Suprapubic skin (tissue), 4 donors: ENCODE data around the gene WDR77. TPM values are rescaled to one million over a fixed set of nuclear protein-coding genes. Genes with fewer than 3 reads are reported as not detected.

Experiments used
- DNase-seq, 2 donors: peaks; one replicate each; pipeline ENCODE4 v3.0.0-alpha.2; 2019; ENCODE audit warnings: low spot score in 2 of 2
- H3K27ac ChIP-seq: fragments of 200-600 bp; sonication (generic); one replicate; pipeline ENCODE4 v1.5.1; 2019
- H3K27me3 ChIP-seq: fragments of 200-600 bp; sonication (generic); one replicate; pipeline ENCODE4 v1.5.1; 2019
- H3K36me3 ChIP-seq: fragments of 200-600 bp; sonication (generic); one replicate; pipeline ENCODE4 v1.5.1; 2019
- H3K4me1 ChIP-seq: fragments of 200-600 bp; sonication (generic); one replicate; pipeline ENCODE4 v1.5.1; 2019
- H3K4me3 ChIP-seq: fragments of 200-600 bp; sonication (generic); one replicate; pipeline ENCODE4 v1.5.1; 2019; ENCODE audit warnings: mild to moderate bottlenecking
- H3K9me3 ChIP-seq: fragments of 200-600 bp; sonication (generic); one replicate; pipeline ENCODE4 v1.5.1; 2019
- CTCF ChIP-seq, 2 donors: fragments of 200-600 bp in 1 of 2; fragments of 450-650 bp in 1 of 2; sonication (generic) in 1 of 2; IDR thresholded peaks; one replicate each; pipeline ENCODE4 v1.5.1; 2016 to 2019; ENCODE audit warnings: antibody characterized with exemption in 2 of 2, mild to moderate bottlenecking in 1 of 2, moderate library complexity in 1 of 2
- EP300 ChIP-seq: sonication (generic); formaldehyde crosslinking; IDR thresholded peaks from one replicate; pipeline ENCODE4 v1.6.1; 2017; ENCODE audit warnings: antibody characterized with exemption
- POLR2A ChIP-seq, 2 donors: fragments of 450-650 bp; IDR thresholded peaks; one replicate each; pipeline ENCODE4 v1.6.1; 2017; ENCODE audit warnings: antibody characterized with exemption in 2 of 2, mild to moderate bottlenecking in 2 of 2, moderate library complexity in 2 of 2
- POLR2AphosphoS5 ChIP-seq, 3 donors: sonication (generic); formaldehyde crosslinking; IDR thresholded peaks; one replicate each; pipeline ENCODE4 v1.6.1; 2017; ENCODE audit warnings: antibody characterized with exemption in 3 of 3
- WGBS: methylation state at CpG from one replicate; pipeline ENCODE4 v1.1.5; 2018; 5-methylcytosine and 5-hydroxymethylcytosine counted together
- total RNA-seq, 4 donors: library from RNA; depleted of rRNA; stranded (reverse); fragments of >200 nt; gene quantifications; one replicate each; pipeline ENCODE4 v1.1.0, GENCODE V29; 2016

The WDR77 gene
- total RNA-seq, 4 donors from 2014 or later: 22.8 to 34.7 (median 33.4) TPM

GRCh38 chr1:111441573-111442192 is 7.4 kb downstream of the WDR77 start:
- Histone ChIP-seq H3K27ac (no peak overlapping the region), H3K4me1 (peaks cover under 1% of the 10 kb centered on the region), H3K27me3 (no peaks in the 10 kb centered on the region), H3K4me3 (no peak overlapping the region), H3K36me3 (peaks cover 67% of the 10 kb centered on the region), H3K9me3 (no peaks in the 10 kb centered on the region)
- 74% methylated on average over 8 of the region's 9 CpGs for WGBS
- TF ChIP-seq EP300 (no peak), POLR2AphosphoS5 (IDR thresholded peaks at IDR 0.05) (no peak), POLR2A (IDR thresholded peaks at IDR 0.05) (no peak), CTCF (IDR thresholded peaks at IDR 0.05) (no peak)
- DNase-seq: no peak

- no peak for TF ChIP-seq POLR2AphosphoS5 (IDR thresholded peaks at IDR 0.05)
- TF ChIP-seq EP300: no peak
- no peak for TF ChIP-seq POLR2A (IDR thresholded peaks at IDR 0.05)
- TF ChIP-seq CTCF (IDR thresholded peaks at IDR 0.05): no peak
- Histone ChIP-seq H3K27ac (no peak overlapping the region), H3K9me3 (no peaks in the 10 kb centered on the region), H3K4me3 (no peak overlapping the region), H3K27me3 (no peaks in the 10 kb centered on the region), H3K4me1 (no peaks in the 10 kb centered on the region), H3K36me3 (peaks cover 67% of the 10 kb centered on the region)
- DNase-seq: no peak
- WGBS: 94% methylated on average over 3 of the region's 3 CpGs
Measured at GRCh38 chr1:111439461-111440351, 9.3 kb downstream of the WDR77 start.

GRCh38 chr1:111436726-111437125 is 12.3 kb downstream of the WDR77 start:
- H3K9me3 ChIP-seq: no peaks in the 10 kb centered on the region
- no peak overlapping the region for H3K4me3 ChIP-seq
- H3K4me1 ChIP-seq: no peaks in the 10 kb centered on the region
- H3K27ac ChIP-seq: no peak overlapping the region
- TF ChIP-seq EP300 (no peak), POLR2AphosphoS5 (IDR thresholded peaks at IDR 0.05) (no peak), CTCF (IDR thresholded peaks at IDR 0.05) (no peak), POLR2A (IDR thresholded peaks at IDR 0.05) (no peak)
- no peak for DNase-seq
- peaks cover 38% of the 10 kb centered on the region for H3K36me3 ChIP-seq
- no peaks in the 10 kb centered on the region for H3K27me3 ChIP-seq
- 71% methylated on average over 3 of the region's 3 CpGs for whole genome bisulfite sequencing

GRCh38 chr1:111424281-111424680 is 24.8 kb downstream of the WDR77 start:
- H3K36me3 ChIP-seq: peaks cover 9% of the 10 kb centered on the region
- H3K27me3 ChIP-seq: peaks cover 4% of the 10 kb centered on the region
- DNase-seq: no peak
- TF ChIP-seq EP300 (no peak), POLR2AphosphoS5 (IDR thresholded peaks at IDR 0.05) (no peak), CTCF (IDR thresholded peaks at IDR 0.05) (no peak), POLR2A (IDR thresholded peaks at IDR 0.05) (no peak)
- no peaks in the 10 kb centered on the region for H3K9me3 ChIP-seq
- H3K4me3 ChIP-seq: no peak overlapping the region
- WGBS: 92% methylated on average over 3 of the region's 3 CpGs
- H3K4me1 ChIP-seq: no peaks in the 10 kb centered on the region
- H3K27ac ChIP-seq: no peak overlapping the region
